Heart left ventricle (tissue), 16 donors: ENCODE data around the gene BDKRB2. TPM values are rescaled to one million over a fixed set of nuclear protein-coding genes. Genes with fewer than 3 reads are reported as not detected.

Experiments used
- ATAC-seq, 4 donors: fragments of 200-7000 bp; cut with Tn5 transposase; one replicate each; pipeline ENCODE4 v1.9.1; 2020 to 2022; ENCODE audit warnings: moderate library complexity in 4 of 4, mild to moderate bottlenecking in 3 of 4, moderate number of reproducible peaks in 1 of 4
- DNase-seq, 5 donors: peaks; one replicate each; pipeline ENCODE4 v3.0.0-alpha.2; 2020
- H3K27ac ChIP-seq, 12 donors: fragments of 200-600 bp; sonication (generic) in 4 of 12; one replicate each; pipeline versions ENCODE4 v1.5.0 to v1.8.0; 2016 to 2022; ENCODE audit warnings: mild to moderate bottlenecking in 2 of 12
- H3K27me3 ChIP-seq, 9 donors: fragments of 200-600 bp; sonication (generic) in 2 of 9; one replicate each; pipeline versions ENCODE4 v1.5.1 to v1.8.0; 2016 to 2022; ENCODE audit warnings: mild to moderate bottlenecking in 3 of 9
- H3K36me3 ChIP-seq, 9 donors: fragments of 200-600 bp; sonication (generic) in 2 of 9; one replicate each; pipeline versions ENCODE4 v1.5.0 to v1.8.0; 2018 to 2022; ENCODE audit warnings: mild to moderate bottlenecking in 2 of 9
- H3K4me1 ChIP-seq, 12 donors: fragments of 200-600 bp; sonication (generic) in 4 of 12; one replicate each; pipeline versions ENCODE4 v1.5.0 to v1.8.0; 2016 to 2022; ENCODE audit warnings: mild to moderate bottlenecking in 3 of 12
- H3K4me3 ChIP-seq, 12 donors: fragments of 200-600 bp; sonication (generic) in 4 of 12; one replicate each; pipeline versions ENCODE4 v1.5.0 to v1.8.0; 2017 to 2022; ENCODE audit warnings: mild to moderate bottlenecking in 9 of 12, moderate library complexity in 4 of 12
- H3K9me3 ChIP-seq, 12 donors: fragments of 200-600 bp; sonication (generic) in 4 of 12; one replicate each; pipeline versions ENCODE4 v1.5.0 to v1.8.0; 2016 to 2022; ENCODE audit warnings: mild to moderate bottlenecking in 1 of 12
- CTCF ChIP-seq, 12 donors: fragments of 200-600 bp; sonication (generic) in 4 of 12; IDR thresholded peaks; one replicate each; pipeline versions ENCODE4 v1.5.0 to v1.8.0; 2018 to 2022; ENCODE audit warnings: antibody characterized with exemption in 12 of 12, mild to moderate bottlenecking in 5 of 12
- POLR2A ChIP-seq, 2 donors: fragments of 450-650 bp; IDR thresholded peaks; one replicate each; pipeline ENCODE4 v1.6.1; 2017; ENCODE audit warnings: antibody characterized with exemption in 2 of 2, mild to moderate bottlenecking in 2 of 2, moderate library complexity in 2 of 2
- WGBS, 4 donors: extraction: QIAGEN DNeasy Blood & Tissue Kit in 2 of 4; methylation state at CpG; one replicate each; pipeline versions ENCODE4 v1.1.5 to v1.1.7; 2013 to 2018; 5-methylcytosine and 5-hydroxymethylcytosine counted together
- intact Hi-C, 10 donors: fragments of 100-400 bp; cut with DNase I; formaldehyde crosslinking; loops; one replicate each; pipeline versions ENCODE4 v1.11.1 to v1.14.2; 2022
- polyA plus RNA-seq, 2 donors: library from polyadenylated mRNA; stranded (reverse); fragments of 200-250 nt; gene quantifications; one replicate each; pipeline ENCODE4 v1.2.3, GENCODE V29; 2013
- total RNA-seq, 9 donors: library from RNA; depleted of rRNA in 2 of 9; stranded (reverse); fragments of >200 nt in 2 of 9; fragmentation: NEBNext Ultra II Directional in 3 of 9; extraction: Animal tissue kit (Norgen Biotek cat#: 25700) in 3 of 9; gene quantifications; one replicate each; pipeline versions ENCODE4 v1.1.0 to v1.2.4, GENCODE V29; 2016 to 2023
- donor health status: ischemic (EF 13 %, LVEDD 7.1; RV severe dilation, severe dysfunction).
- donor health status: healthy with polysubstance abuse.
- donor health status: DM: no; HTN: yes; CAD: no.
- donor health status: DM: no; HTN: no; CAD: no.
- donor health status: ischemic (EF 25% LVEDD 6.9; RV normal size, moderate dysfunction).
- donor health status: ischemic (EF 25% LVEDD 5.7; RV mildly dilated, moderate dysfunction).
- donor health status: healthy.
- donor health status: DM: yes; HTN: yes; CAD: no.
- donor health status: ischemic (EF 35%, LVEDD 5.7; RV mildly dilated, moderate dysfunction).
- donor health status: nonischemic (EF 11% LVEDD 7.7; RV severe dilation, severe dysfunction).
- donor health status: DM: yes; HTN: yes; CAD: no.
- donor health status: PGD.
- donor health status: ischemic (EF 29% LVEDD 5.4; RV normal size, mild dysfunction).
- donor health status: nonischemic (EF 23%, LVEDD 6.1; RV moderate dilation, normal function).

The BDKRB2 gene
- total and polyA plus RNA-seq, 11 donors = 0.14 to 3.3 (median 0.63) TPM

- DNase-seq (no peak), ATAC-seq (no peak)
- Histone ChIP-seq H3K4me1 (no peaks in the 10 kb centered on the region), H3K9me3 (no peaks in the 10 kb centered on the region), H3K4me3 (no peak overlapping the region), H3K36me3 (no peaks in the 10 kb centered on the region), H3K27me3 (no peaks in the 10 kb centered on the region), H3K27ac (no peak overlapping the region)
- TF ChIP-seq CTCF (IDR thresholded peaks at IDR 0.05) = no peak
- no peak for TF ChIP-seq POLR2A (IDR thresholded peaks at IDR 0.05)
- intact Hi-C loops = no loop called here
- WGBS, 4 donors = 90 to 92% (median 91%) methylated on average over 8 of the region's 8 CpGs
Measured at GRCh38 chr14:96160076-96160912, 44.3 kb upstream of the BDKRB2 start.

DNA sequence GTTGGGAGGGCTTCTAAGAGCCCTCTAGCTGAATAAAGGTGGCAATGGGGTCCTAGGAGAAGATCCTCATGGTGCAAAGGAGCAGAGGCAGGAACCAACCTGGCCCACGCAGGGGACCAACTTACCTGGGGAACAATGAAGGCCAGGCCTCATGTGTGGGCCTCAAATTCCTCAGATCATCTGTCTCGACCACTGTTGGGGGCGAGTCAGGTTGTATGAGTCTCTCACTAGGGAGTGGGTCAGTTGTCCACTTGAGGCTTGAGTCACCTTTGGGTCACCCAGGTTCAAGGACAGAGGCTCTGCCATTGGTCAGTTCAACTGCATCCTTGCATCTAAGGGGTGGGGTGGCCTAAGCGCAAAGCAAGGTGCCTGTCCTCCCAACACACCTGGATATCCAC, 43.7 kb upstream of the BDKRB2 start:
- Histone ChIP-seq H3K36me3 (no peaks in the 10 kb centered on the region), H3K27me3 (no peaks in the 10 kb centered on the region), H3K9me3 (no peaks in the 10 kb centered on the region), H3K4me1 (no peaks in the 10 kb centered on the region), H3K4me3 (no peak overlapping the region), H3K27ac (no peak overlapping the region)
- 81 to 95% (median 92%) methylated on average over 4 of the region's 4 CpGs for WGBS, 4 donors
- DNase-seq = no peak
- no peak for ATAC-seq
- TF ChIP-seq CTCF (IDR thresholded peaks at IDR 0.05) (no peak), POLR2A (IDR thresholded peaks at IDR 0.05) (no peak)
- intact Hi-C loops = no loop called here

DNA sequence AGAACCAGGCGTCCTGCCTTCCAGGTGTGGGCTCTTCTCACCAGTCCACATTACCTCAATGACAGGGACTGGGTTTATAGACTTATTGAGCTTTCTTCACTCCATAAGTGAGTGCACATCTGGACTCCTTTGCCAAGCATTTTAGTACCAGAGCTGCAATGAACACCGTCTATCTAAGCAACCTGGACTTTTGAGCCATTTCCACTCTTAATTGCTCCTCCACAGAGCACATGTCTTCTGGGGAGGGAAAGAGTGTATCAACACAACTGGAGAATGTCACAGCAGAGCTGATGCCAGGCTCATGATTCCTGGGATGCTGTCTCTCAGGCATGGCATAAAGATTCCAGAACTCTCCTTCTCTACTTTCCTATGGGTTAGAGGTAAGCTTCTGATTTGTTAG, 43.0 kb upstream of the BDKRB2 start:
- 73 to 88% (median 87%) methylated on average over 2 of the region's 2 CpGs for WGBS, 4 donors
- ATAC-seq = no peak

GRCh38 chr14:96162265-96162664, 42.4 kb upstream of the BDKRB2 start:
- DNase-seq (no peak), ATAC-seq (no peak)
- Histone ChIP-seq H3K36me3 (no peaks in the 10 kb centered on the region), H3K4me3 (no peak overlapping the region), H3K4me1 (no peaks in the 10 kb centered on the region), H3K9me3 (no peaks in the 10 kb centered on the region), H3K27me3 (no peaks in the 10 kb centered on the region), H3K27ac (no peak overlapping the region)
- intact Hi-C loops = no loop called here
- 91 to 95% (median 93%) methylated on average over 6 of the region's 6 CpGs for WGBS, 4 donors
- no peak for TF ChIP-seq CTCF (IDR thresholded peaks at IDR 0.05)
- no peak for TF ChIP-seq POLR2A (IDR thresholded peaks at IDR 0.05)

More for the DNA sequence above, 43.0 kb upstream of the BDKRB2 start:
- Histone ChIP-seq H3K27me3 (no peaks in the 10 kb centered on the region), H3K27ac (no peak overlapping the region), H3K36me3 (no peaks in the 10 kb centered on the region), H3K4me3 (no peak overlapping the region), H3K4me1 (no peaks in the 10 kb centered on the region), H3K9me3 (no peaks in the 10 kb centered on the region)
- TF ChIP-seq CTCF (IDR thresholded peaks at IDR 0.05) (no peak), POLR2A (IDR thresholded peaks at IDR 0.05) (no peak)
- intact Hi-C loops = no loop called here
- no peak for DNase-seq
